GM12878 (cell line): Measurements from ENCODE around the gene DNAH17. TPM values are rescaled to one million over a fixed set of nuclear protein-coding genes. Genes with fewer than 3 reads are reported as not detected.
A peak's percentile ranks its signal among the peaks of the same experiment; 100 is the strongest.

Source experiments
- ATAC-seq: fragments of 200-7000 bp; cut with Tn5 transposase; 3 replicates; pipeline ENCODE4 v1.9.1; 2020; ENCODE audit warnings: mild to moderate bottlenecking, moderate library complexity
- BruUV-seq: library from RNA; stranded (reverse); fragments of 400-500 nt; replicated peaks from 2 replicates; lab custom pipeline; 2021; lab: Mats Ljungman, UMichigan
- CTCF ChIA-PET: fragments of 300-600 bp; sonication (Branson Sonifier 250); formaldehyde crosslinking; extraction: SDS; loops from one replicate; lab custom pipeline; 2021; ENCODE audit warnings: inconsistent platforms; lab: Yijun Ruan, JAX
- POLR2A ChIA-PET: fragments of 350-600 bp; formaldehyde crosslinking; extraction: SDS; loops from one replicate; lab custom pipeline; 2021; ENCODE audit warnings: inconsistent platforms; lab: Charles Lee
- RAD21 ChIA-PET: fragments of 300-600 bp; sonication (Branson Sonifier 250); formaldehyde crosslinking; loops from one replicate; lab custom pipeline; 2023; ENCODE audit warnings: antibody characterized with exemption; ENCODE audit not compliant: unreplicated experiment; lab: Charles Lee
- SMC1A ChIA-PET: fragments of 300-600 bp; sonication (Branson Sonifier 250); formaldehyde crosslinking; loops from one replicate; lab custom pipeline; 2023; ENCODE audit not compliant: unreplicated experiment, uncharacterized antibody; lab: Charles Lee
- DNase-seq: peaks from one replicate; pipeline ENCODE4 v3.0.0-alpha.2; 2011; ENCODE audit warnings: low read depth, low spot score
- FAIRE-seq: peaks from 3 replicates; lab custom pipeline; 2011; peaks lifted over from hg19 to GRCh38; lab: Jason Lieb, UNC
- H2AFZ ChIP-seq: 2 replicates; pipeline ENCODE4 v1.6.0; 2011; ENCODE audit warnings: low read depth, low read length, control low read depth; ENCODE audit not compliant: control insufficient read depth
- H3K27ac ChIP-seq: 2 replicates; pipeline ENCODE4 v1.5.1; 2011; ENCODE audit warnings: control low read depth; ENCODE audit not compliant: control insufficient read depth, insufficient read depth
- H3K27me3 ChIP-seq, 2 experiments: replicated peaks in 1 of 2; 2 replicates each; pipeline versions ENCODE4 v1.6.0 to v1.6.1; 2011; ENCODE audit warnings: low read length in 1 of 2; ENCODE audit not compliant: control insufficient read depth in 2 of 2, insufficient read depth in 2 of 2
- H3K36me3 ChIP-seq, 2 experiments: 2 replicates each; pipeline ENCODE4 v1.5.1; 2011; ENCODE audit warnings: low read length in 1 of 2; ENCODE audit not compliant: control insufficient read depth in 2 of 2, insufficient read depth in 2 of 2
- H3K4me1 ChIP-seq: 2 replicates; pipeline ENCODE4 v1.6.1; 2011; ENCODE audit warnings: mild to moderate bottlenecking, low read length, moderate library complexity, mixed read lengths; ENCODE audit not compliant: control insufficient read depth, insufficient read depth
- H3K4me2 ChIP-seq: 2 replicates; pipeline ENCODE4 v1.6.0; 2011; ENCODE audit warnings: control low read depth; ENCODE audit not compliant: control insufficient read depth, insufficient read depth
- H3K4me3 ChIP-seq: fragments of 200-600 bp; sonication (generic); 2 replicates; pipeline ENCODE4 v1.5.1; 2016
- H3K79me2 ChIP-seq: 2 replicates; pipeline ENCODE4 v1.6.0; 2011; ENCODE audit warnings: low read length; ENCODE audit not compliant: control insufficient read depth, insufficient read depth
- H3K9ac ChIP-seq: 2 replicates; pipeline ENCODE4 v1.8.0; 2011; ENCODE audit warnings: low read length, control low read depth, mixed read lengths; ENCODE audit not compliant: control insufficient read depth, insufficient read depth
- H3K9me3 ChIP-seq: replicated peaks from 3 replicates; pipeline ENCODE4 v1.5.1; 2011; ENCODE audit warnings: mild to moderate bottlenecking, low read length; ENCODE audit not compliant: control insufficient read depth, insufficient read depth
- H4K20me1 ChIP-seq: 2 replicates; pipeline ENCODE4 v1.6.0; 2011; ENCODE audit not compliant: control insufficient read depth, insufficient read depth
- ASH2L ChIP-seq: fragments of 300-600, 200-600 bp; sonication (generic); IDR thresholded peaks from 2 replicates; pipeline ENCODE4 v1.6.1; 2017; ENCODE audit warnings: low read depth, mild to moderate bottlenecking, borderline replicate concordance
- ATF7 ChIP-seq: fragments of 450-650 bp; IDR thresholded peaks from 2 replicates; pipeline ENCODE4 v1.6.1; 2016; ENCODE audit warnings: low read depth, mild to moderate bottlenecking
- CREB1 ChIP-seq: IDR thresholded peaks from 2 replicates; pipeline ENCODE4 v1.6.1; 2012; ENCODE audit warnings: low read depth, mild to moderate bottlenecking, inconsistent platforms
- EED ChIP-seq: sonication (generic); IDR thresholded peaks from 2 replicates; pipeline ENCODE4 v1.6.1; 2016; ENCODE audit warnings: antibody characterized with exemption, low read depth
- KAT2A ChIP-seq: conservative IDR thresholded peaks from 2 replicates; pipeline ENCODE4 v1.6.1; 2011; ENCODE audit warnings: low read depth, low read length; ENCODE audit not compliant: control insufficient read depth
- MAX ChIP-seq: IDR thresholded peaks from 2 replicates; pipeline ENCODE4 v1.6.1; 2012; ENCODE audit warnings: low read depth, low read length, improper control_type of control experiment
- MXI1 ChIP-seq: fragments of 150-350 bp; IDR thresholded peaks from 2 replicates; pipeline ENCODE4 v1.6.1; 2011; ENCODE audit warnings: low read depth, mild to moderate bottlenecking, inconsistent platforms, low read length, improper control_type of control experiment
- MYB ChIP-seq: fragments of 150-350 bp; IDR thresholded peaks from 2 replicates; pipeline ENCODE4 v1.6.1; 2014; ENCODE audit warnings: mild to moderate bottlenecking, low read depth, low read length, borderline replicate concordance
- PAX8 ChIP-seq: fragments of 450-650 bp; IDR thresholded peaks from 2 replicates; pipeline ENCODE4 v1.6.1; 2017; ENCODE audit warnings: mild to moderate bottlenecking, moderate library complexity
- POU2F2 ChIP-seq: IDR thresholded peaks from 3 replicates; pipeline ENCODE4 v1.6.1; 2011; ENCODE audit warnings: low read depth, mild to moderate bottlenecking, low read length, borderline replicate concordance
- RAD21 ChIP-seq: IDR thresholded peaks from 2 replicates; pipeline ENCODE4 v1.6.1; 2011; ENCODE audit warnings: mild to moderate bottlenecking, low read depth, low read length, moderate library complexity; ENCODE audit not compliant: insufficient read depth
- RB1 ChIP-seq: fragments of 450-650 bp; formaldehyde crosslinking; IDR thresholded peaks from 2 replicates; pipeline ENCODE4 v1.6.1; 2017; ENCODE audit warnings: mild to moderate bottlenecking, borderline replicate concordance
- SREBF2 ChIP-seq: IDR thresholded peaks from 2 replicates; pipeline ENCODE4 v1.6.1; 2012; ENCODE audit warnings: mild to moderate bottlenecking, low read length
- SUZ12 ChIP-seq: fragments of 200-600 bp; sonication (generic); IDR thresholded peaks from one replicate; pipeline ENCODE4 v1.6.1; 2018; ENCODE audit warnings: antibody characterized with exemption, mild to moderate bottlenecking; ENCODE audit not compliant: unreplicated experiment
- YY1 ChIP-seq: IDR thresholded peaks from 2 replicates; pipeline ENCODE4 v1.6.1; 2011; ENCODE audit warnings: low read depth, mild to moderate bottlenecking, low read length
- WGBS: methylation state at CpG from one replicate; pipeline ENCODE4 v1.1.6; 2016; ENCODE audit warnings: low lambda C conversion rate; ENCODE audit not compliant: insufficient replicate concordance, insufficient coverage; ENCODE audit errors: missing lambda C conversion rate; 5-methylcytosine and 5-hydroxymethylcytosine counted together
- in situ Hi-C: fragments of 300-500 bp; cut with MboI; formaldehyde crosslinking; loops from 9 replicates; pipeline ENCODE4 v1.14.3; 2018; ENCODE audit warnings: mixed read lengths
- intact Hi-C: fragments of 100-400 bp; cut with micrococcal nuclease; formaldehyde crosslinking; loops from one replicate; pipeline ENCODE4 v1.14.2; 2022; ENCODE audit not compliant: unreplicated experiment
- polyA plus RNA-seq, 11 experiments: library from polyadenylated mRNA; depleted of rRNA in 4 of 11; unstranded in 6 of 11; stranded (reverse) in 5 of 11; fragments of >200 nt; fragmentation: Nextera tagmentation in 4 of 11; fragmentation: Illumina TruSeq in 1 of 11; extraction: Ambion mirVana in 4 of 11; extraction: Trizol in 1 of 11; gene quantifications; 1 replicate in 1 of 11; 2 replicates in 10 of 11; pipeline versions ENCODE4 v1.2.1 to v1.2.3, GENCODE V29; 2011 to 2016; ENCODE audit warnings: inconsistent platforms in 2 of 11, missing spikeins in 2 of 11, low read depth in 1 of 11
- total RNA-seq, 4 experiments: library from RNA; depleted of rRNA in 3 of 4; stranded (reverse); fragments of >200 nt in 3 of 4; fragmentation: Illumina TruSeq in 1 of 4; extraction: Trizol in 1 of 4; gene quantifications; 2 replicates each; pipeline versions ENCODE4 v1.2.1 to v1.2.3, GENCODE V29; 2013 to 2021
- TF ChIP-seq, protein P1 (sequence below): fragments of 450-650 bp; formaldehyde crosslinking; IDR thresholded peaks from 2 replicates; pipeline ENCODE4 v1.4.0; 2022; ENCODE audit warnings: mild to moderate bottlenecking, moderate library complexity
- TF ChIP-seq, protein P2 (sequence below): IDR thresholded peaks from 2 replicates; pipeline ENCODE4 v1.6.1; 2012; ENCODE audit warnings: mild to moderate bottlenecking, low read depth, low read length

DNAH17 gene
- total and polyA plus RNA-seq, 10 of the 15 experiments (the other 5 are each of a cell fraction or from before 2014, with no cell fraction given), result 0.16 to 2.9 (median 0.56) TPM

GRCh38 chr17:78486228-78486802 is 90.9 kb downstream of the DNAH17 start:
- no peaks in the 10 kb centered on the region for H3K9me3 ChIP-seq
- RAD21 ChIA-PET, result no interaction called here
- no peak for FAIRE-seq
- CTCF ChIA-PET, result no interaction called here
- no peaks in the 10 kb centered on the region for H3K36me3 ChIP-seq
- POLR2A ChIA-PET, result no interaction called here
- in situ Hi-C loops, result no loop called here
- TF ChIP-seq CREB1 (no peak), MYB (no peak), EED (no peak), RB1 (no peak), SREBF2 (no peak), MXI1 (no peak), ASH2L (no peak), KAT2A (no peak), SUZ12 (no peak), RAD21 (no peak), YY1 (no peak), MAX (no peak), PAX8 (no peak), POU2F2 (no peak), ATF7 (no peak)
- TF ChIP-seq, protein P1, sequence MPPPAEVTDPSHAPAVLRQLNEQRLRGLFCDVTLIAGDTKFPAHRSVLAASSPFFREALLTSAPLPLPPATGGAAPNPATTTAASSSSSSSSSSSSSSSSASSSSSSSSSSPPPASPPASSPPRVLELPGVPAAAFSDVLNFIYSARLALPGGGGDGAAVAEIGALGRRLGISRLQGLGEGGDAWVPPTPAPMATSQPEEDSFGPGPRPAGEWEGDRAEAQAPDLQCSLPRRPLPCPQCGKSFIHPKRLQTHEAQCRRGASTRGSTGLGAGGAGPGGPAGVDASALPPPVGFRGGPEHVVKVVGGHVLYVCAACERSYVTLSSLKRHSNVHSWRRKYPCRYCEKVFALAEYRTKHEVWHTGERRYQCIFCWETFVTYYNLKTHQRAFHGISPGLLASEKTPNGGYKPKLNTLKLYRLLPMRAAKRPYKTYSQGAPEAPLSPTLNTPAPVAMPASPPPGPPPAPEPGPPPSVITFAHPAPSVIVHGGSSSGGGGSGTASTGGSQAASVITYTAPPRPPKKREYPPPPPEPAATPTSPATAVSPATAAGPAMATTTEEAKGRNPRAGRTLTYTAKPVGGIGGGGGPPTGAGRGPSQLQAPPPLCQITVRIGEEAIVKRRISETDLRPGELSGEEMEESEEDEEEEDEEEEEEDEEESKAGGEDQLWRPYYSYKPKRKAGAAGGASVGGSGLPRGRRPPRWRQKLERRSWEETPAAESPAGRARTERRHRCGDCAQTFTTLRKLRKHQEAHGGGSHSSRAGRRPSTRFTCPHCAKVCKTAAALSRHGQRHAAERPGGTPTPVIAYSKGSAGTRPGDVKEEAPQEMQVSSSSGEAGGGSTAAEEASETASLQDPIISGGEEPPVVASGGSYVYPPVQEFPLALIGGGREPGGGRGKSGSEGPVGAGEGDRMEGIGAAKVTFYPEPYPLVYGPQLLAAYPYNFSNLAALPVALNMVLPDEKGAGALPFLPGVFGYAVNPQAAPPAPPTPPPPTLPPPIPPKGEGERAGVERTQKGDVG (CRISPR knock-in tag), result no peak
- TF ChIP-seq, protein P2, sequence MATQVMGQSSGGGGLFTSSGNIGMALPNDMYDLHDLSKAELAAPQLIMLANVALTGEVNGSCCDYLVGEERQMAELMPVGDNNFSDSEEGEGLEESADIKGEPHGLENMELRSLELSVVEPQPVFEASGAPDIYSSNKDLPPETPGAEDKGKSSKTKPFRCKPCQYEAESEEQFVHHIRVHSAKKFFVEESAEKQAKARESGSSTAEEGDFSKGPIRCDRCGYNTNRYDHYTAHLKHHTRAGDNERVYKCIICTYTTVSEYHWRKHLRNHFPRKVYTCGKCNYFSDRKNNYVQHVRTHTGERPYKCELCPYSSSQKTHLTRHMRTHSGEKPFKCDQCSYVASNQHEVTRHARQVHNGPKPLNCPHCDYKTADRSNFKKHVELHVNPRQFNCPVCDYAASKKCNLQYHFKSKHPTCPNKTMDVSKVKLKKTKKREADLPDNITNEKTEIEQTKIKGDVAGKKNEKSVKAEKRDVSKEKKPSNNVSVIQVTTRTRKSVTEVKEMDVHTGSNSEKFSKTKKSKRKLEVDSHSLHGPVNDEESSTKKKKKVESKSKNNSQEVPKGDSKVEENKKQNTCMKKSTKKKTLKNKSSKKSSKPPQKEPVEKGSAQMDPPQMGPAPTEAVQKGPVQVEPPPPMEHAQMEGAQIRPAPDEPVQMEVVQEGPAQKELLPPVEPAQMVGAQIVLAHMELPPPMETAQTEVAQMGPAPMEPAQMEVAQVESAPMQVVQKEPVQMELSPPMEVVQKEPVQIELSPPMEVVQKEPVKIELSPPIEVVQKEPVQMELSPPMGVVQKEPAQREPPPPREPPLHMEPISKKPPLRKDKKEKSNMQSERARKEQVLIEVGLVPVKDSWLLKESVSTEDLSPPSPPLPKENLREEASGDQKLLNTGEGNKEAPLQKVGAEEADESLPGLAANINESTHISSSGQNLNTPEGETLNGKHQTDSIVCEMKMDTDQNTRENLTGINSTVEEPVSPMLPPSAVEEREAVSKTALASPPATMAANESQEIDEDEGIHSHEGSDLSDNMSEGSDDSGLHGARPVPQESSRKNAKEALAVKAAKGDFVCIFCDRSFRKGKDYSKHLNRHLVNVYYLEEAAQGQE, result no peak
- intact Hi-C loops, result loop anchor here (5.0 kb wide), 1 partner anchor 39 kb away; no protein-coding TSS in a partner anchor
- no peaks in the 10 kb centered on the region for H4K20me1 ChIP-seq
- WGBS, result 52% methylated on average over 24 of the region's 24 CpGs
- peaks cover 41% of the 10 kb centered on the region for H3K79me2 ChIP-seq
- H3K4me2 ChIP-seq, result peak overlapping the region; percentile 69
- no TSS peak for BruUV-seq
- H3K4me1 ChIP-seq, result peaks cover 7% of the 10 kb centered on the region
- peak overlapping the region; percentile 52 for H3K27ac ChIP-seq
- no peak for ATAC-seq
- SMC1A ChIA-PET, result no interaction called here
- H2AFZ ChIP-seq, result no peak overlapping the region
- peak overlapping the region; percentile 30 for H3K9ac ChIP-seq
- no peaks in the 10 kb centered on the region for H3K27me3 ChIP-seq
- no peak for DNase-seq
- H3K4me3 ChIP-seq, result peak overlapping the region; percentile 79; the same call in 1 of the 2 replicates
